NCI-H226 (cell line): ENCODE measurements around the gene RBM17.
"Not testable (repeated sequence)": the region's sequence is repeated elsewhere in the genome, so short reads cannot be mapped to it uniquely, and the experiment has no call there.

ENCODE experiments used
- DNase-seq: peaks from one replicate; pipeline ENCODE4 v3.0.0-alpha.2; 2015

RBM17 gene

DNA sequence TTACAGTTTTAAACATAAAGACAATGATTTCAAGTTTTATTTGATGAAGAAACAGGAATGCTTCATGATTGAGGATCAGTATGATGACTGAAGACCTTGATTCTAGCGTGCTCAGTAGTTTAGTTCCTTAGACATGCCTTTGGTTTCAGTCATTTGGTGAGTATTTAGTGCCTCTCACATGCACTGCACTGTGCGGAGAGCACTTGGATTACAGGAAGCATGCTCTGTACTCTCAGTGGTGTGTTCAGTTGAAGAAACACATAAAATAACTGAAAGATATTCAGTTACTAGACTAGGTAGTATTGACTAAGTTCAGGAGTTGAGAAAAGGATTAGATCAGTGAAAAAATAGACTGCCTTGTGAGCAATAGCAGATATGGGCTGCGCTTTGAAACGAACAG lies 25.5 kb downstream of the RBM17 start:
- DNase-seq, result no peak

DNA sequence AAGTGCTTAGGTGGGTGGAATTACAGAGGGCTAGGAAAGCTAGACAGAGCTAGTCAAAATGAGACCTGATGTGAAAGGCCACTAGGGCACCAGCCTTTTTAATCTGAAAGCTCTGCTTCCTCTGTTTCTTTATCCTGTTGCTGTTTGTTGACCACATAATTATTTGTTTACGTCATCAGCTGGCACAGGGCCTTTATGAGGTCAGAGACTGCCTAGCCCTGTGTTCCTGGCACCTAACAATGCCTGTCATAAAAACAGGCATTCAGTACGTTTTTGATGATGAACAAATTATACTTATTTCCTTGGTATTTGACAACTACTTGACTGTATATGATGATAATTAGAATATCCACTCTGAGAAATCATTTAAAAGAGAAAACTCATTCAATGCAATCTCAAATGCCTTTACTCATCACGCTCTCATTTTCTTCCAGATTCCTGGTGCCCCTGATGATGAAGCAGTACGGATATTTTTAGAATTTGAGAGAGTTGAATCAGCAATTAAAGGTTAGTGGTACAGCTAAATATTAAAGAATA lies 26.0 kb downstream of the RBM17 start:
- DNase-seq, result peak; percentile 9

DNA sequence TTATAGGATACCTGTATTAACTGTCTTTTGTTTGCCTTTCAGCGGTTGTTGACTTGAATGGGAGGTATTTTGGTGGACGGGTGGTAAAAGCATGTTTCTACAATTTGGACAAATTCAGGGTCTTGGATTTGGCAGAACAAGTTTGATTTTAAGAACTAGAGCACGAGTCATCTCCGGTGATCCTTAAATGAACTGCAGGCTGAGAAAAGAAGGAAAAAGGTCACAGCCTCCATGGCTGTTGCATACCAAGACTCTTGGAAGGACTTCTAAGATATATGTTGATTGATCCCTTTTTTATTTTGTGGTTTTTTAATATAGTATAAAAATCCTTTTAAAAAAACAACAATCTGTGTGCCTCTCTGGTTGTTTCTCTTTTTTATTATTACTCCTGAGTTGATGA lies 26.6 kb downstream of the RBM17 start:
- no peak for DNase-seq

DNA sequence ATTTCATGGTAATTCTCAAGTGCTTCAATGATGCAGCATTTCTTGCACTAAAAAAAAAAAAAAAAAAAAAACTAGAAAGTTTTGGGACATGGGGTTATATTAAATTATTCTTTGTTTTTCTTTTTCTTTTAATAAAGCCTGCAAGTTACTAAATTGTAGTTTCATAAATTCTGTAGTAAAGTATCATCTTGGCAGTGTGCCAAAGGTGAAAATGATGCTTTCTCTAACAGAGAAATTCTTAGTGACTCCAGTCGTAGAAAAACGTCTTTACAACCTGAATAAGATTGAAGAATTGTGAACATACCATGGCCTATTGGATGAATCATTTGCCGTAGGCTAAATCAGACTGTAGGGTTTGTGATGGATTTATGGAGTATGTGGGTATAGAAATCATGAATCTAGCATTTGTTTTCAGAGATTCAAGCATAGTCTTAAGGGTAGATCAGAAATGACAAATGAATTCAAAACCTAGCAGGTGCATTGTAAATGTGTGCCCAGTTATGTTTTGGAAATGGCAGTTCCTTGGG lies 27.1 kb downstream of the RBM17 start:
- DNase-seq, result no peak

DNA sequence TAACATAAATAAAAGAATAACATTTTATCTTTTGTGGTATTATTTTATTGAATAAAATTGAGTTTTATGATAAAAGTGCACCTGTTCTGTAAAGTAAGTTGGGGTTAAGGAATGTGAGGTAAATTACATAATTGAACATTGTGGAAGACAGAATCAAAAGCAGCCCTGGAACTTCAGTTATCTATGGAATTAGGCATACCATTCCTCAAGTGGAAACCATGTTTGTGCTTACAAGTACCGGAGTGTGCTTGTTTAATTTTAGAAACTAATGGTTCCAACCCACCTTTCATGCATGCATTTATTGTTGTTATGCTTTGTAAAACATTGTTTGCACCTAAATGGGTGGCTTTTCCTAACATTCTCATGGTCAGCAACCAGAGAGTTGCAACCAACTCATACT lies 28.0 kb downstream of the RBM17 start:
- no peak for DNase-seq

DNA sequence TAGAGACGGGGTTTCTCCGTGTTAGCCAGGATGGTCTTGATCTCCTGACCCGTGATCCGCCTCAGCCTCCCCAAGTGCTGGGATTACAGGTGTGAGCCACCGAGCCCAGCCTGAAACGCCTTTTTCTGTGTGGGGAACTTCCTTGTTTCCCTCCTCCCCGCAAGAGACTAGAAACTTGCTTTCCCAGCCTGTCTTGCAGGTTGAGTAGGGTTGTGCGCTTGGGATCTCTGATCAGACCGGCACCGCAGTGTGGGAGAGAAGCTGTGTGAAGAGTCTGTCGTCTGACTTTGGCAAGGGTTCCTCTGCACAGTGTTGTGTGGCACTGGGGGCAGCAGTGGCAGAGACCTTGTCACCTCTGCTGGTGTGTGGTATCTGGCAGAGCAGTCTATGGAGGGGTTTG lies 28.9 kb downstream of the RBM17 start:
- no peak for DNase-seq

DNA sequence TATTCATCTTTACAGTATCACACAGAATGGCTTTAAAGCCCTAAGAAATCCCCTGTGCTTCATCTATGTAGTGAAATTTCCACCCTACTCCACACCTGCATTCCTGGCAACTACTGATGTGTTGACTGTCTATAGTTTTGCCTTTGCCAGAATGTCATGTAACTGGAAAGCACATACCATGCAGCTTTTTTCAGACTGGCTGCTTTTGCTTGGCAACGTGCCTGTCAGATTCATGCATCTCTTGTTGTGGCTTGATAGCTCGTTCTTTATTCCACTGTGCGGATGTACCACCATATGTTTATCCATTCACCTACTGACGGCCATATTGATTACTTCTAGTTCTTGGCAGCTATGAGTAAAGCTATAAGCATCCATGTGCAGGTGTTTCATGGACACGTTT lies 30.6 kb downstream of the RBM17 start:
- no peak for DNase-seq

DNA sequence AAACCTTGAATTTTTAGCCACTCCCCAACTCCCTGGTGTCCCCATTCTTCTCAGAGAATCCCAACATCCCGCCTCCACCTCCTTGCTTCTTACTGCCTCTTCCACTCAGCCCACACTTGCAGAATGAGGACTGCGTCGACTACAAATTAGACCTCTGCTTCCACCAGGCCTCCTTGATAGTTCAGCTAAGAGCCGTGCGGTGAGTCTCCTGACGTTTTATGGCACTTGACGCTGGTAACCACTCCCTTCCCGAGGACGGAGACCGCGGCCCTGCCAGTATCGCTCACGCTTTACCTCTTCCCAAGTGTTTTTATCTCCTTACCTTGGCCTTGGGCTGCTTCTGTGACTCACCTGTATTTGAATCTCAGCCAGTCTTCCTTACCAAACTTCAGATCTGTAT lies 31.1 kb downstream of the RBM17 start:
- DNase-seq, result no peak

DNA sequence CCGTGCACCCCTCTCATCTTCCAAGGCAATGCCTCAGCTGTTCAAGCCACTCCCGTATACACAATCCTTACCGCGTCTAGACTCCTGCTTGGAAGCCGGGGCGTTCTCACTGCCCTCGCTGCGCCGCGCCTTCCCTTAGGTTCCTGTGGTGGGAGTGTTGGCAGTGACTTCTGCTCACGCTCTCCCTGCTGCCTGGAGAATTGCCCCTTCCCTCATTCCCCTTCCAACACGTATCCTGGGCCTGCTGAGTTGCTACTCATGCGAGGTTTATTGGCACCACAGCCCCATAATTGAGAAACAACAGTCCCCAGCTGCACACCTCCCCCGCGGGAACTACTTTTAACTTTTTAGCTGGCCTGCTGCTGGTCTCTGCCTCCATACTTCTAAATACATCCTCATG lies 31.9 kb downstream of the RBM17 start:
- DNase-seq, result no peak

DNA sequence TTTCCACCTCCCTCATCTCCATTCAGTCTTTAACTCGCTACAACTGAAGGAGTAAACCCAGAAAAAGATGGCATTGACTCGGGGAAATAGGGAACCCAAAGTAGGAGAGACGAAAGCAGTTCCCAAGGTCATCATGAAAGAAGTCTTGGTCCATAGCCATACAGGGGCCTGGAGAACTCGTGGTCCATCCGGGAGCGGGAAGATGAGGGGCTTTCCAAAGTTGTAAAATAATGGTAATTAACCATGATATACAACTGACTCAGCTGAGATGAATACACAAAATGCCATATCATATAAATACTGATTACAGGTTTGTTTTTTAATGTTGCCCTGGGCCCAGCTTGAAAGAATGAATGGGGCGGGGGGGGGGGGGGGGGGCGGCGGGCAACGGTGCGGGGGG lies 32.3 kb downstream of the RBM17 start:
- DNase-seq, result no peak

DNA sequence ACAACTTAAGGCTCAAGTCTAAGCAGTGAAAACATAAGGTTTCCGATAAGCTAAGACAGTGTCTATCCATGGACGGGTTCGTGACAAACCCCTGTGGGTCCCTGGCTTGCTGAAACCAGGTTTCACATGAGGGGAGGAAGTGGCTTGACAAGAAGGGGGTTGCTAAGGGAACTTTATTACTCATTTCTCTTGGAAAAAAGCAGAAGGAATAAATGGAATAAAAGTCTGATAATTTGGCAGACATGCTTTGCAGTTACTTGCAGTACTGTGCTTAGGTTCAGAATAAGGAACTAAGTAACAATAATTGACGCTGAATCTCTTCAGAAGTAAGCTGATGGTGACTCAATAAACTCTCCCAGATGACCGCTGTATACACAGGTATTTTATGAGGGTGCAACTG lies 34.7 kb downstream of the RBM17 start:
- DNase-seq, result no peak

DNA sequence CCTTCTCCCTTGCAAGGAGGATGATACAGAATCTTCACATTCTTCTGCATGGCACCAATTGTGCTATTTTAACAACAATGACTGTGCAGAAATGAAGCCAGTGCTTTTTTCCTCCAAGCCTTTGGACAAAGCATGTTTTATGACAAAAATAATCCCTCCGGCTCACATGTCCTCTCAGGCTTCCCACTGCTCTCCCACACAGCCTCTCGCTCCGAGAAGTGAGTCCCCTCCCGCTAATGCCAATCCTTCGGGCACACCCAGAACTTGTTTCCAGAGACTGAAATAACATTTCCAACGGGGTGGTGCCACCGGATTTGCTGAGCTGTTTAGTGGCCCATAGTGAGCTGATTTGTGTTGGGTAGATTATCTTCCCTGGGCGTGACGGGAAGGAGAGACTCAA lies 35.8 kb downstream of the RBM17 start:
- DNase-seq, result no peak

DNA sequence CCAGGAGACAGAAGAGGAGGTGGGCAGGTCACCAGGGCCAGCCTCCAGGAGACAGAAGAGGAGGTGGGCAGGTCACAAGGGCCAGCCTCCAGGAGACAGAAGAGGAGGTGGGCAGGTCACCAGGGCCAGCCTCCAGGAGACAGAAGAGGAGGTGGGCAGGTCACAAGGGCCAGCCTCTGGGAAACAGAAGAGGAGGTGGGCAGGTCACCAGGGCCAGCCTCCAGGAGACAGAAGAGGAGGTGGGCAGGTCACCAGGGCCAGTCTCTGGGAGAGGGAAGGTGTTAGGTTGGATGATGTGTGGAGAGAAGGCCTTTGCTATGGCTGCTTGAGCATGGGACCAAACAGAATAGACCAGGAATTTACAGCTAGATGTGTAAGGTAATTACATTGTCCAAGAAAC lies 38.6 kb downstream of the RBM17 start:
- not testable (repeated sequence) for DNase-seq

DNA sequence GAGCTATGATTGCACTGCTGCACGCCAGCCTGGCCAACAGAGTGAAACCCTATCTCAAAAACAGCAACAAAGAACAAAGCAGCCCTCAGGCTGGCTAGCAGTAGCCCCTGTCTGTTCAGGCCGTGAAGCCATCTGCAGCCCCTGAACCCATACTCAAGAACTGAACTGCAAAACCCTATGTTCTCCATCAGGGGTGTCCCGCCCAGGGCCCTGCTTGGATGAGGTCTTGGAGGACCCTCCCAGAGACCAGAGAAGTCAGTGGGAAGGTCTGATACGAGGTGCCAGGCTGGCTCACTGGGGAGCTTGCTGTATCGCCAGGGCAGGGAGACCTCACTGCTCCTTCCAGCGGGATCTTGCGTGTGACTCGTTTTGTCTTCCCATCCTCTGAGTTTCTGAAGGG lies 39.3 kb downstream of the RBM17 start:
- DNase-seq, result no peak

DNA sequence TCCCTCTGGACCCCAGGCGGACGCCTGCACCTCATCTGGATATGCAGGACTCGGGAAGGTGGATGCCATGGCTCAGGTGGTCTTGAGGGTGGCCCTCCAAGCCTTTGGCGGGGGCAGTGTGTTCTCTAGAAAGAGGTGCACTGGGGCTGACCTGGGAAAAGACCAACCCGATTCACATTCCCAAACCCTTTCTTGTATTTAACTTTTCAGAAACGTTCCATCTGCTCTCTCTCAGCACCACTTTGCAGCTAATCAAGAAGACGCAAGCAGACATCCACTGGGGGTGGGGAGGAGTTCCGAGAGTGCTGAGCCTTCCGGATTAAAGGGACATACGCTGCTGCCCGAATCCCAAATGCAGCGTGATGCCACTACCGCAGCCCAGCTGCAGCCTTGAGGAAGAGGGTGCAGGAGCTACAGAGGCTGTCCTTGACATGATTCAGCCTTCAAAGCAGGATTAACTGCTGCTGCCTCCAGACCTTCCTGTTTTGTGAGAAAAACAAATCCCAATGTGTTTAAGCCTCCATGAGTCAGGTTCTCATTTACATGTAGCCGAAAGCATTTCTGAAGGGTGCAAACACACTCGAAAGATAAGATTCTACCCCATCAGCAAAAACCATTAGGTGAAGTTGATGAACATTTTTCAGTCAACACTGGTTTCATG lies 39.9 kb downstream of the RBM17 start:
- no peak for DNase-seq

DNA sequence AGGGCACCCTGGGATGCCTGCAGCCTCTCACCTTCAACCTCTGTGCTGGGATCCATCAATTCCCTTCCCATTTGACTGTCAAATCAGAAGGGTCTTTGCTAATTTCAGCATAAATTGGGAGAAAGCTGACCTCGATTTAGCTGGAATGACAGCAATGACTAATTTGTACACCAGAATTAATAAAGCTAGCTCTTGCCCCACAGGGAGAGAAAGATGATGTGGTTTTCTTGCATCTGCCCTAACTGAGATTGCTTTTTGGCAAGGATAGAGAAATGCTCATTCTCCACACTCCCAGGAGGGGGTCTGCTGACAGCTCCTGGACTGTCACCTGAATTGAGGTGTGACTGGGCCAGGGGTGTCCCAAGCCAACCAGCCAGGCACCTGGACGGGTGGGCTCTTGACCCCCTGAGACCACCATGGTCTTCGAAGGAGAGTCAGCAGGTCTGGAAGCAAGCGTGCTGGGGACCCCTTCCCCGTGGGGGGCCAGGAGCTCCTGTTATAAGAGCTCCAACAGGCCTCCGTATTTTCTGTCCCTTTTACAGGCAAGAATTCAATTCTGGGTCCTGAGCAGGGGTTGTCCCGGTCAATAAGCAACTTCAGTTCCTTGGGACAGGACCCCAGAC lies 42.1 kb downstream of the RBM17 start:
- no peak for DNase-seq

DNA sequence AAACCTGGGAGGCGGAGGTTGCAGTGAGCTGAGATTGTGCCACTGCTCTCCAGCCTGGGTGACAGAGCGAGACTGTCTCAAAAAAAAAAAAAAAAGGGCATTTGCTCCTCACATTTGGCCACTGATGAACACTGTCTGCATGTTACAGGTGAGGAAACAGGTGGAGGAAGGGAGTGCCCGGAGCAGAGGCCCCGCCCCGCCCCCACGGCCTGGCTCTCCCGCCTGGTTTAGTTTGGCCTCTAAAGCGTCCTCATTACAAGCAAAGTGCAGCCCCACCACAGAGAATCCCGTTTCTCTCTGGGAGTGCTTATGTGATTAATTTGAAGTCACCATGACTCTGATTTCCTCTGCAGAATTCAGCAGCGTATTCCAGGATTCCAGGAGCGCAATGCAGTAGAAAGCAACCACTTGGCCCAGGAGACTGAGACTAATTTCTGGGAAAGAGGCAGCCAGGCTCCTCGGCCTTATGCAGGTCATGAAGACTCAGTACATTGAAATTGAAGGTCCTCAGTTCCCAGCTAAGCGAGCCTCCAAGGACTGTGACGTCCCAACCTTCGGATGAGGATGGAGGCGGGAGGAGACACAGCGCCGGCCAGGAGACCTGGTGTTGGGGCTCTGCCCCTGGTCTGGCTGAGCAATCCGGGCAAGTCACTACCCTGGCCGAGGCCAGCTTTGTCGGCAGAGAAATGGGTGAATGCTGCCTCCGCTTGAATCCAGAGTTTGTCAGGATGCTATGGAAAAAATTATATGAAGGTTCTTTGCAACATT lies 44.7 kb downstream of the RBM17 start:
- no peak for DNase-seq

DNA sequence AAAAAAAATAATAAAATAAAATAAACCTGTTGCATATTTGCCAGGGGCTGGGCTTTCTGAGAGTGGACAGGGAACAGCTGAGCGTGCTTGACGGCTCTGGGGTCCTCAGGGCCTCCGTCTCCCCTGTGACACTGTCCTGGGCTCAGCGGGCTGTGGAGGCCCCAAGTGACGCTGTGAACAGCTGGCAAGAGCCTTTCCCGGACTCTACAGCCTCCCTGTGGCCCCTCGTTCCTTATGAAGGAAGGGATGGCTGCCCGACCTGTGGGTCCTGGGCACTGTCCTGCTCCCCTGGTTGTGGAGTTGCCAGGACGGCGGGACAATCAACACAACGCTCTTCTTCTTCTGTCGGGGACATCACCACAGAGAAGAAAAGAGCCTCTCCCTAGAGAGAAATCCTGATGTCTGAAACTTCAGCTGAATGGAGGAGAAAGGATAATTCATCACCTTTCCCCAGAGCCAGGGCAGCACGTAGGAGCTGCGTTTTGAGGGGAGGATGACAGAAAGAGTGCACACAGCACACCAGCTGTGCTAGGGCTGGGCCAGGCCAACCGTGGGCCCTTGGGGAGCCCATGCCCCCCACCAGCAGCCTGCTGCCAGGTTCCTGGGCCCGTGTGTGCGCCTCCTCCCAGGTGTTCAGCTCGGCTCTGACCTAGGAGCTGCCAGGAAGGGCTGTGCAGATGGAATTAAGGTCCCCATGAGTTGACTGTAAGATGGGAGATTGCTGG lies 45.4 kb downstream of the RBM17 start:
- no peak for DNase-seq

DNA sequence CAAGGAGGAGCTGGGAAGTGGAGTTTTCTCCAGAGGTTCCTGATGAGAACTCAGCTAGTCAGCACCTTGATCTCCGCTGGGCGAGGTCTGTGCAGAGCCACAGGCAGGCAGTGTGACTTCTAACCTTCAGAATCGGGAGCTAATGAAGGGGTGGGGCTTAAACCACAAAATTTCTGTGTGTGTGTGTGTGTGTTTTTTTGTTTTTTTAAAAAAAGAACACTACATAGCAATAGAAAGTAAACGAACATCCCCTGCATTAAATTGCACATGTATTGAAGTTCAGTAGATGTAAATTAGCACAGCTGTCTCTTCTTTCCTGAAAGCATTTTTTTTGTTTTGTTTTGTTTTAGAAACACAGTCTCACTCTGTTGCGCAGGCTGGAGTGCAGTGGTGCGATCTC lies 46.2 kb downstream of the RBM17 start:
- DNase-seq, result no peak

DNA sequence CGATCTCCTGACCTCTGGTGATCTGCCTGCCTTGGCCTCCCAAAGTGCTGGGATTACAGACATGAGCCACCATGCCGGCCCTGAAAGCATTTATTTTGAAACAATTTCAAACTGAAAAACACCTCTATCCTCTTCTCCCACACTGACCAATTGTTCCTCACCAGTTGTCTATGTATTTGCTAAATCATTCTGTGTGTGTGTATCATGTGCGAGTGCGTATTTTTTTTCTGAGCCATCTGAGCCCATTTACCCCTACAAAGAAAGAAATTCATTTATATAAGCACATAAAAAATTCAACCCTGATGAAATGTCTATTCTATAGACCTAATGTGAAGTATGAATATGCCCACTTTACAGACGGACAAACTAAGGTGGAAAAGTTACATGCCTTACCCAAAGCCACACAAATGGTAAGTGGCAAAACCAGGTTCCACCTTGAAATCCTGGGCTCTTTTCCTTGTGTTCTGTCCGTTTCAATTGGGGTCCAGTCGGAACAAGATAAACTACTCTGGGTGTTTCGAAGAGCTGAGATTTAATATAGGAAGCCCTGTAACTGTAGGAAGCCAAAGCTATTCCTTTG lies 46.8 kb downstream of the RBM17 start:
- no peak for DNase-seq

DNA sequence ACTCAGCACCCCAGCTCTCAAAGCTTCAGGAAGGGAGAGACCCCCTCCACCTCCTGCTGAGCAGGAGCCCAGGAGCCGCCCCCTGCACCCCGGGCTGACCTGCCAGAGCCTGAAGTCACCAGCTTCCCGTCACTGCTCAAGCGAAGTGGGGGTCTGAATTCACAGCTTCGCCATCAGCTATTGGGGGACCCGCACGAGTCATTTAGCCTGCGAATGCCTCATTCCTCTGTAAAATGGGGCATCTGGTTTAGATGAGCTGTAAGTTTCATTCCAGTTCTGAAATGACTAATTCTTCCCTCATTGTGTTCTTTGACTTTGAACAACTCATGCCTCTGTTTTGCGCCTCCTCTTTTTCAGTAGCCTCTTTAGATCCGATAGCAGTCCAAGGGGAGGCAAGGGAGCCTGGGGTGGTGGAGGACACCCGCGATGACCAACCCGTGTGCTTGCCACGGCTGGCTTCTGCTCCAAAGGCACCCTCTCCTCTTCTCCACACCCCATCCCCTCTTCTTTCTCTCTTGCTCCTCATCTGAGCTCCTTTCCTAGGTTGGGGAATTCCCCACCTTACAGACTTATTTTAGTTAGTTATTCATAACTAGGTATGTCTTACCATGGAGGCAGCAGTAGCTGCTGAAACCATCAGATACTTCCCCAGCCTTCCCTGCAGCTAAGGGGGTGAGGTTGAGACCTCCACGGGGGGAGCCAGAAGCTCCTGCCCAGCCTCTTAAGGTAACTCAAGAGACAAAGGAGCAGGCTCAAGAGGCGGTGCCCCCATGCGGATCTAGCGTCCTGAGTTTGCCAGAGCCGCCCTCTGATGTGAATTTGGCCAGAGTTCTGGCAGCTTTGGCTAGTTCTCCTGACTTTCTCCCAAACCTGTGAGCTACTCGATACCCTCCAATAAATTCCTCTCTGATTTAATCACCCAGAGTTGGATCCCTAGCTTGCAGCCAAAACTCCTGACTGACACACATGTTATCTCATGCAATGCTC lies 47.7 kb downstream of the RBM17 start:
- peak; percentile 27 for DNase-seq

DNA sequence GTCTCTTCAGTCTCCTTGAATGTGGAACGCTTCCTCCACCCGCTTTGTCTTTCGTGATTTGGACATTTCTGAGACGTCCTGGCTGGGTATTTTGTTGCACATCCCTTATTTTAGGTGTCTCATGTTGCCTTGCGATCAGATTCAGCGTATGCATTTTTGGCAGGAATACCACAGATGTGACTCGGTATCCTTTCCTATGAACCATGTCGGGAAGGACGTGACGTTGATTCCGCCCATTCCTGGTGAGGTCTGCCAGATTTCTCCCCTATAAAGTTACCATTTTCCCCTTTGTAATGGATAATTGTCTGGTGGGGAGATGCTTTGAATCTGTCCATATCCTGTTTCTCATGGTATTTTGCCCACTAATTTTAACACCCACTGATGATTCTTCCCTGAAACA lies 49.6 kb downstream of the RBM17 start:
- no peak for DNase-seq
